NT2/D1 (cell line): ENCODE results near the gene ARHGAP25.

Experiments
- SUZ12 ChIP-seq: IDR thresholded peaks from 2 replicates; pipeline ENCODE4 v1.6.1; 2011; ENCODE audit not compliant: insufficient read length, insufficient read depth; ENCODE audit errors: extremely low read depth
- YY1 ChIP-seq: IDR thresholded peaks from 2 replicates; pipeline ENCODE4 v1.6.1; 2011; ENCODE audit not compliant: insufficient read length, insufficient read depth

DNA sequence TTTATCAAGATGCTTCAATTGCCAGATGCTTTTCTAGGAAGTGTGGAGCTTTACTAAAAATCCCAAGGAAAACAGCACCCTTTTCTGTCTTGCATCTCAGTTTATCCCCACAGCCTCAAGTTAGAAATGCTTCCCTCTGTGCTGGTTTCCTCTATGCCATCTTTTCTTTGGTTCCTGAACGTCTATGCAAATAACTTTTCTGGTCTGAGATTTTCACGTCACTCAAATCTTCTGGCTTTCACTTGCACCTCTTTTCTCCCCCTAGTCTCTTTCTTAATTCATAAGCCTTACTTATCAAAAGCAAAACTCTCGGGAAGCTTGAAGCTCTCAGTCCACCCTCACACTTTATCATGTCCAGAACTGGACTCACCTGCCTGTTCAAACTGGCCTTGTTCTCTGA, 33.9 kb downstream of the ARHGAP25 start:
- TF ChIP-seq SUZ12 (no peak), YY1 (no peak)
